HuH-7 (cell line): ENCODE data around the gene OTOA.
A peak's percentile ranks its signal among the peaks of the same experiment; 100 is the strongest.
"Not testable (repeated sequence)": the region's sequence is repeated elsewhere in the genome, so short reads cannot be mapped to it uniquely, and the experiment has no call there.

Experiments
- DNase-seq: peaks from one replicate; pipeline ENCODE4 v3.0.0; 2011; ENCODE audit warnings: low spot score

The OTOA gene

DNA sequence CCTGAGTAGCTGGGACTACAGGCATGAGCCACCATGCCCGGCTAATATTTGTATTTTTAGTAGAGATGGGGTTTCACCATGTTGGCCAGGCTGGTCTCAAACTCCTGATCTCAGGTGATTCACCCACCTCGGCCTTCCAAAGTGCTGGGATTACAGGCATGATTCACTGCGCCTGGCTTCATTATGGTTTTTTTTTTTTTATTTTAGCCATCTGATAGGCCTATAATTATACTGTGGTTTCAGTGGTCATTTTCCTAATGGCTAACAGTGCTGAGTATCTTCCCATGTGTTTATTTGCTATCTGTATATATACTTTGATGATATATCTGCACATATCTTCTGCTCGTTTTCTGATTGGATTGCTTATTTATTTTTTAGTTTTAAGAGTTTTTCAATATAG lies 10.7 kb downstream of the OTOA start:
- not testable (repeated sequence) for DNase-seq

DNA sequence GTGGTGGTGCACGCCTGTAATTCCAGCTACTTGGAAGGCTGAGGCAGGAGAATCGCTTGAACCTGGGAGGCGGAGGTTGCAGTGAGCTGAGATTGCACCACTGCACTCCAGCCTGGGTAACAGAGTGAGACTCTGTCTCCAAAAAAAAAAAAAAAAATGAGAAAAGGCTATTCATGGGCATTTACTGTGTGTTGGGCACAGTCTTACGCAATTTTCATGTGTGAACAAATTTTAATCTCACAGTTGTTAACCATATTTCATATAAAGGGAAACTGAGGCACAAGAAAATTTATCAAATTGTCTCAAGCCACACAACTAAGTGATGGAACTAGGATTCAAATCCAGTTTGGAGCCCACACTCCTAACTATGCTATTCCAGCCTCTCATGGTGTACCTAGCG lies 16.9 kb downstream of the OTOA start:
- DNase-seq = not testable (repeated sequence)

DNA sequence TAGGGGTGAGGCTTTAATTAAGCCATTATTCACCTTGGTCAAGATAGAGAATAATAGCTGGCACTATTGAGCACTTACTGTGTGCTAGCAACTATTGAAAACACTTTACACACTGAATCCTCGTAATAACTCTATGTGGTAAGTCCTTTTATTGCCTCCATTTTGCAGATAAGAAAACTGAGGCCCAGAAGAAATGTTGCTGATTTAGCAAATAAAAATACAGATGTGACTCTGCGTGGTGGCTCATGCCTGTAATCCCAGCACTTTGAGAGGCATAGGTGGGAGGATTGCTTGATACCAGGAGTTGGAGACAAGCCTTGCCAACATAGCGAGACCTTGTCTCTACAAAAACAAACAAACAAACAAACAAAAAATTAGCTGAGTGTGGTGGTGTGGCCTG lies 19.4 kb downstream of the OTOA start:
- DNase-seq = no peak

DNA sequence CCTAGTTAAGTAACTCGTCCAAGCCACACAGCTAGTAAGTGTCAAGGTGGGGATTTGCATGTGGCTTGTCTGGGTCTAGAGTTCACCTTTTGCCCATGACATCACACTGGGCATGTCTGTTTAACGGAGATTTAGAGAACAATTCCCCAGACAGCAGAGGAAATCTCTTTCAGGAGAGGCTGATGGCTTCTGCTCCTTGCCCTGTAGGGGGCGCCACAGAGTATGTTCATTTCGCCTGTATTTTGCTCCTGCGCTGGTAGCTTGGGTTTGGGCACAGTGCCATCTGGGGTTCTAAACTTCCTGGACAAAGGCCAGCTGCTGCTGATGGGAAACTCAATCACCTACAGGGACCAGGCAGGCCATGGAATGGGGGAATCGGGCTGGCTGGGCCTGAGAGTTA lies 20.4 kb downstream of the OTOA start:
- no peak for DNase-seq

DNA sequence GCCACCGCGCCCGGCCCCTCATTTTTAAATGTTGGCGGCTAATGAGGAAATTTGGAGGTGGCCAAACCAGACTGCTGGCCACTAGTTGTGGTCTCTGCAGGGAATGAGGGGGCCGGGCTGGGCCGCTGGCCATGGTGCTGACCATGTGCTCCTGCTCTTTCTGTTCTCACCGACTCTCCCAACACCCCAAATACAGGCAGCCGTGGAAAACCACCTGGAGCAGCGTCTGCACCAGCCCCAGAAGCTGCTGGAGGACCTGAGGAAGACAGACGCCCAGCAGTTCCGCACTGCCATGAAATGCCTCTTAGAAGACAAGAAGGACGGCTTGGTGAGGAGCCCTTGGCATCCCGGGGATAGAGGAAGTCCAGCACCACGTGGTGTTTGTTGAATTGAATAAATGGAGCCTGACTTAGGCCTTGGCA lies 21.3 kb downstream of the OTOA start:
- peak; percentile 31 for DNase-seq

DNA sequence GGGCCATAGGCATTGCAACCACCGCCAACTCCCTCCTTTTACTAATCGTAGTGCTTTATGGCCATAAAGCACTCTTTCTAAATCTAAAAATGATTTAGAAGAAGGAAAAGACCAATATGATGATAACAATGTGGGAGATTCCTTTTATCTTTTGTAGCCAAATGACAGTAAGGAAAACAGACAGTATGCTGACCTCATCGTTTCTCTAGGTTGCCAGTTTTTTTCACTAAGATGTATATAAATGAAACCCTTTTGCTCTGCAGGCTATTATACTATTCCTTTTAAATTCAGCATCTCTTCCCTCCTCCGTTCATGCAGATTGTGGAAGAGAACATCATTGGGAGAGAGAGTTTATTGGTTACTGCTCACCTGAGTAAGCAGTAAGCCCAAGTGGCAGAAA lies 25.3 kb downstream of the OTOA start:
- no peak for DNase-seq

DNA sequence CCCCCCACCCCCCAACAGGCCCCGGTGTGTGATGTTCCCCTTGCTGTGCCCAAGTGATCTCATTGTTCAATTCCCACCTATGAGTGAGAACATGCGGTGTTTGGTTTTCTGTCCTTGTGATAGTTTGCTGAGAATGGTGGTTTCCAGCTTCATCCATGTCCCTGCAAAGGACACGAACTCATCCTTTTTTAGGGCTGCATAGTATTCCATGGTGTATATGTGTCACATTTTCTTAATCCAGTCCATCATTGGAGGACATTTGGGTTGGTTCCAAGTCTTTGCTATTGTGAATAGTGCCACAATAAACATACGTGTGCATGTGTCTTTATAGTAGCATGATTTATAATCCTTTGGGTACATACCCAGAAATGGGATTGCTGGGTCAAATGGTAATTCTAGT lies 27.2 kb downstream of the OTOA start:
- not testable (repeated sequence) for DNase-seq

DNA sequence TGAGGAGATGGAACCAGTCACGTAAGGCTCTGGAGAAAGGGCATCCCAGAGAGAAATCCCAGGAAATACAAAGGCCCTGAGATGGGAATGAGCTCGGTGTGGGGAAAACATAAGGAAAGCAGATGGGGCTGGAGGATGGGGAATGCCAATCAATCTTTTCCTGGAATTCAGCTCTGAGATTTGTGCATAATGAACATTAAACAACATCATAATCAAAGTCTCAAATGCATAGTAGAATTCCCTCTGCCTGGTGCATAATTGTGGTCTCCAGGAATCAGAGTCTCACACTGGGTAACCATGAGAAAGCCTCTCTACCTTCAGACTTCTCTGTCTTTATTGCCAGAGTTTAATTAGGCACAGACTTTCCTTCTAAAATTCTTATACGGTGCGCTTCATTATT lies 30.8 kb downstream of the OTOA start:
- DNase-seq = no peak

DNA sequence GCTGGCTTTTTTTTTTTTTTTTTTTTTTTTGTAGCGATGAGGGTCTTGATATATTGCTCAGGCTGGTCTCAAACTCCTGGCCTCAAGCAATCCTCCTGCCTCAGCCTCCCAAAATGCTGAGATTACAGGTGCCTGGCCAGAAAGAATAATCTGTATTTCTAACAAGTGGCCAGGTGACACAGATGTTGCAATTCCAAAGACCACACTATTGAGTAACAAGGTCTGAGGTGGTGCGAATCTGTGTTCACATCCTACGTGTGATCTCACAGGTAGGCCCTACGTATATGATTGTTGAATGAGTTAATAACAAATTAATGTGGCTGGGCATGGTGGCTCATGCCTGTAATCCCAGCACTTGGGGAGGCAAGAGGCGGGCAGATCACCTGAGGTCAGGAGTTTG lies 33.3 kb downstream of the OTOA start:
- DNase-seq = no peak

DNA sequence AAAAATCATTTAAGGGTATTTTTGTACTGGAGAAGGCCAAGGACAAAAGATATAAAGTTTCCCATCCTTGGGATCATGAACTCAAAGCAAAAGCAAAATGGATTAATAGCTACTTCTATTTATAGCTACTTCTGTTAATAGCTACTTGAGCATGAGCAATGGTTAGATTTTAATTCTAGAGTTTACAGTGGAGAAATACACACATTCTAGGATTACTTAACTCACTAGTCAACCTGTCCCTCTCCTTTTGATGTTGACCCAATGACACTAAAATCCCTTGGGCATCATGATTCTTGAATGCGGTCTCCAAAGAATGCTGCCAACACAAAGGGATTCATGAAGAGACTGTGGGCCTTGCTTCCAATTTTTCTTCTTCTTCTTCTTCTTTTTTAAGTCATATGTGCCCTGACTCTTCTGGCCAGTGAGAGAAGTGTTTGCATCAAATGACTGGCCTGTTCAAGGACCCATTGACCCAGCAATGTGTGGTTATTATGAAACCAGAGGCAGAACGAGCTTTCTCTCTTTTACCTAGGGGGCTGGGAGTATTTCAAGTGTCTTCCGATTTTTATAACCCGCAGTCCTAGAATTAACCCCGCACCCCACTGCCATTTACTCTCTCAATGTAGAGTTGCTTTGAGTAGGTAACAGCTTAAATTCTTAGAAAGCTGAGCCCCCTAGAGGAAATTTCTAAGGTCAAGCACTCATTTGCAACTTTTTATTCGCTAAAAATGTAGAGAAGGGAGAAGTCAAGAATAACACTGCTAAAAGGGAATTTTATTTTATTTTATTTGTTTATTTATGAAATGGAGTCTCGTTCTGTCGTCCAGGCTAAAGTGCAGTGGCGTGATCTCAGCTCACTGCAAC lies 34.6 kb downstream of the OTOA start:
- DNase-seq = no peak

DNA sequence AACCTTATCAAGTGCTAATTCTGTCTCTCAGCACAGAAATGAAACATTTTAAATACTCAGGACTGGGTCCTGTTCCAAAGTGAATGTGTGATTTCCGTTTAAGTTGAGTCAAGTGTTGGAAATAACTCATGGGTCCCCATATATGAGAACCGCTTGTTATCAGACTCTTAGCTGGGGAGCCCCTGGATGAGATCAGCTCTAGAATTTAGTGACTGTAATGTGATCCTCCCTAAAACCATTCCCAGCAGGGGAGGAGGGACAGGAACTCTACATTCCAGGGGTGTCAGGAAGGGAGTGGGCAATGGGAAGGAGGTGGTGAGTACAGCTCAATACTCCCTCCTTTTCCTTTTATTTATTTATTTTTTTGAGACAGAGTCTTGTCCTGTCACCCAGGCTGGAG lies 37.5 kb downstream of the OTOA start:
- DNase-seq = no peak

DNA sequence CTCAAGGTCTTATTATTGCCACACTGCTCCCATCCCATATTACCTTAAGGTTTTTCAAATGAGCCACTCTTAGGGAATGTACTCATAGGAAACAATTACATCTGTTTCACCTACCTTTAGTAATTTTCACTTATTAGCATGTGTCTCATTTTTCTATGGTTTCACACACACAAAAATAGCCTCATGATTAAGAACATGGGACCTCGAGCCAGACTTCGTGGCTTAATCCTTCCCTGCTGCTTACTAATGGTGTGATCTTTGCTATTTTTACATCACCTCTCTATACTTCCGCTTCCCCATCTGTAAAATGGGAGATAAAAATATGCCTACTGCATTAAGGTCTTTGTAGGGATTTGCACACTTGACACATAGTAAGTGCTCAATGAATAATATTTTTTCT lies 38.5 kb downstream of the OTOA start:
- DNase-seq = no peak

DNA sequence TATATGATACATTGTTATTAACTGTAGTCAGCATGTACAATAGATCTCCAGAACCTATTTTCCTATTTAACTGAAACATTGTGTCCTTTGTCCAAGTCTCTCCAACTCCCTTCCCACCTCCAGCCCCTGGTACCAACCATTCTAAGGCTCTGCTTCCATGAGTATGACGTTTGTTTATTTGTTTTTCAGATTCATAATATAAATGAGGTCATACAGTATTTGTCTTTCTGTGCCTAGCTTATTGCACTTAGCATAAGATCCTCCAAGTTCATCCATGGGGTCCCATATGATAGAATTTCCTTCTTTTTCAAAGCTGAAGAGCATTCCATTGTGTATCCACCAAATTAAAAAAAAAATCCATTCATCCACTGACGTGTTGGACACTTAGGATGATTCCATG lies 39.4 kb downstream of the OTOA start:
- no peak for DNase-seq

DNA sequence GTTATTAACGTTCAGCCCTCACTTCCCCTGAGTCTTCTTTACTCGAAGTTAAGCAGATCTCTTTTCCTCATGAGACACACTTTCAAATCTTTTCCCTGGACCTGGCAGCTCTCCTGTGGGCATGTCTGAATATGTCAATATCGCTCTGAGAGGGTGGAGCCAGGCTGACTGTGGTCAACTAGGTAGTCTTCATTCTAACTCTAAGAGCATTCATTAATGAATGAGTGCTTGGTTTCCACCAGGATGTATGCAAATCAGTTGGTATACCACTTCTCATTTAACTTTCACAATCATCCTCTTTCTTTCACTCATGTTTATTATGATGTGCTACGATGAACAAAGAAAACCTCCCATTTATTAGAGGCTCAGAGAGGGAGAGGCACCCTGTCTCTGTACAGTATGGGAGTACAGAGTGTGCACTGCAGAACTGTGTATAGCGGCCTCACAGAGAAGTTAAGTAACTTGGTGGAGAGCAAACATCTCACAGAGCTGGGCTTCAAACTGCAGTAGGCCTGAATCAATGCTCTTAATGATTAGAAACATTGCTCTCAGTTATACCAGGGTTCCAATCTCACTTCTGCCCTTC lies 39.9 kb downstream of the OTOA start:
- DNase-seq = no peak

DNA sequence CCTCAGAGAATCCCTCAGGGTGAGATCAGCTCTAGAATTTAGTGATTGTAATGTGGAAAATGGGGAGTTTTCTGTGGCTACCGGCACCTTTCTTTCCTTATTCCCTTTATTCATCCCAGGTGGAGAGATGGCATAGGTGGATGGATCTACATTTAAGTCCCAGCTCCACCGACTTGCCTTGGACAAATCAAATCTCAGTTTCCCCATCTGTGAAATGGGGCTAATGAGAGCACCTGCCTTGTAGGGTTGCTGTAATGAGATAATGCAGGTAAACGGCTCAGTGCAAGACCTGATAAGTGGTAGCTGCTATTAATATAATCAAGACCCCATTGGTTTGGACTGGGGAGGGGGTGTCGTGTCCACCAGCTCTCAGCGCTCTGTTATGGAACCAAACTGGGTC lies 40.5 kb downstream of the OTOA start:
- no peak for DNase-seq

DNA sequence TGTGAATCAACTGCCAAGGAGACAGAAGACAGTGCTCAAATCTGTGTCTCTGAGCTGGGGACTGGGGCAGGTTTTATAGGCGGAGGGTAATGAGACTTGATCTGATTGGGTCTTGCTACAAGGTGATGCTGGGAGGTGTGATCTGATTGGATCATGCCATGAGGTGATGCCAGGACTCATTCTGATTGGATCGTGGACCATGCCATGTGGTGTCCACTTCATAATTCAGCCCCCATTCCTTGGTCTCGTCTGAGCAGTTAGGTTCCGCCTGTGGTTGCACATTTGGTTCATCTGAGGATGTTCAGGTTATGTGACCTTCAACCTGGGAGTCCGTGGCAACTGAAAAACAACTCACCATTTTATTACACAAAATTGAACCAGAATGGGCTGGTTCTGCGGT lies 41.0 kb downstream of the OTOA start:
- DNase-seq = no peak

DNA sequence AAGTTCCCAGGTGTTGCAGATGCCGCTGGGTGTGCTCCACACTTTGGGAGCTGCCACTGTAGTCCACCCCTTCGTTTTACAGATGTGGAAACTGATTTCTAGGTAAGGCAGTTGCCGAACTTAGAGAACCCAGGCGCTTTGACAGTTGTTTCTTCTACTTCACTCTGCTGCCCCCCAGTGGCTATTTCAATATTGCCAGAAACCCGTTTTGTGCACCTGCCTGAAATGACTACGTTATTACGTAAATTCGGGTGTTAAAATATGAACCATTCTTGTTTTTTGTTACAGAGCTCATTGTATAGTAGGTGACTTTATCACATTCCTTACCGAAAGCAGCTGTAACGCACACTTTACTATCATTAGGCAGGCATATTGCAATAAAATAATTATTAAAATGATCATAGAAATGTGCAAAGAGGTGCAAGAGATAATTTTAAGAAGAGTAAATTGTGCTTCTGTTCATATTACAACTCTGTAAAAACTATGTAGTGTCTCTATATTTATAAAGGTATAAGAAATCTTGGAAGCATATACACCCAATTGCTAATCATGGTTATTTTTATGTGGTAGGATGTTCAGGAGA lies 44.9 kb downstream of the OTOA start:
- DNase-seq = peak; percentile 61

DNA sequence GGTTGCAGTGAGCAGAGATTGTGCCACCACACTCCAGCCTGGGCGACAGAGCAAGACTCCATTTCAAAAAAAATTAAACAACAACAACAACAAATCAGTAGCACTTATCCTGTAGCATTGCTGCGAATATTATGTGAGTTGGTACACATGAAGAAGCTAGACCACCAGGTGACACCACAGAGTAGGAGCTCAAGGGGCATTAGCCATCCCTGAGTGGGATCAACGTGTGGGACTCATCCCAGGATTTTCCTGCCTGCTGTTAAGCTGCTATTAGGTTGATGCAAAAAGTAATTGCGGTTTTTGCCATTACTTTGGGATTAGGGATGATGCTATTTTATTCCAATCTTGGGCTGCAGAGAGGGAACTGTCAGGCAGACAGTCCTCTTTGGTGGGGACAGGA lies 47.2 kb downstream of the OTOA start:
- no peak for DNase-seq

DNA sequence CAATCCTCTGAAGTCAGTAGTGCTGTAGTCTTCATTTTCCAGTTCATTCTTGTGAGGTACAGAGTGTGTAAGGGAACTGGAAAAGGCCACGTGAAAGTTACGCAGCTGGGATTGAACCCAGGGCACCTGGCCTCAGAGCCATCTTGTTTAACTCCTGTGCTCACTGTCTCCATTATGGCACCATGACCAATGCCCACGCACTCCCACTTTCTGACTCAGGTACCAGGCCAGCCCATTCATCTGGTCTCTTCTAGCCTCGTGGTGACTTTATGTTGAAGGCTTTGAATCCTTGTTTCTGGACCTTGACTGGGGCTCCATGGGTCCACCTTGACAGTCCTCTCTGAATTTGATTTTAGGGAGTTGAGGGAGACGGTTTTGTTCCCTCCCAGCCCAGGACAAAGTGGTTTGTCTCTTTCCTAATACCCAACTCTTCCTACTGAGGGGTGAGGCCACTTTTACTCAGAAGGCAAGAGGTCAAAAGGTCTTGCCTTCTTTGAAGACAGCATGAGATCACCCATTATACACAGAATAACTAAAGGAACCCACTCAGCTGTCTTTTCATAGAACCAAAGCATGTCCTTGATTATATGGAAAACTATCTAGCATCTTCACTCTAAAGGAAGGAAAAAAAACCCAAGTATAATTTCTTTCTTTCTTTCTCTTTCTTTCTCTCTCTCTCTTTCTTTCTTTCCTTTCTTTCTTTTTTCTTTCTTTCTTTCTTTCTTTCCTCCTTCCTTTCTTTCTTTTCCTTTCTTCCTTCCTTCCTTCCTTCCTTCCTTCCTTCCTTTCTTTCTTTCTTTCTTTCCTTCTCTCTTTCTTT lies 50.0 kb downstream of the OTOA start:
- DNase-seq = no peak

DNA sequence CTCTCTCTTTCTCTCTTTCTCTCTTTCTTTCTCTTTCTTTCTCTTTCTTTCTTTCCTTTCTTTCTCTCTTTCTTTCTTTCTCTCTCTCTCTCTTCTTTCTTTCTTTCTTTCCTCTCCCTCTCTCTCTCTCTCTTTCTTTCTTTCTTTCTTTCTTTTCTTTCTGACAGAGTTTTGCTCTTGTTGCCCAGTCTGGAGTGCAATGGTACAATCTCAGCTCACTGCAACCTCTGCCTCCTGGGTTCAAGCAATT lies 50.5 kb downstream of the OTOA start:
- not testable (repeated sequence) for DNase-seq

DNA sequence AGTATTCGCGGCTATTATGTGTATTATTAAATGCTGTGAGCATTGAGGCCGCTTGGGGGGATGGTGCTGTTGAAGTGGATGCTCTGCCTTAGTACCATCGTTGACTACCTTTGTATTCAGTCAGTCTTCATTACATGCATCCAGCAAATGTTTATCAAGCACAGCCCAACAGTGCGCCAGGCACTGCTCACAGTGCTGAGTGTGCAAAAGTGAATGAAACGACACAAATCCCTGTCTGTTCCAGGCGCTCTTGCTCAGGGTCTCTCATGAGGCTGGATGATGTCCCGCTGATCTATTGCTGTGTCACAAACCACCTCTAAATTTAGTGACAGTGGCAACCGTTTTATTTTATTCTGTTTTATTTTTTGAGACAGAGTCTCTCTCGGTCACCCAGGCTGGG lies 53.8 kb downstream of the OTOA start:
- no peak for DNase-seq

DNA sequence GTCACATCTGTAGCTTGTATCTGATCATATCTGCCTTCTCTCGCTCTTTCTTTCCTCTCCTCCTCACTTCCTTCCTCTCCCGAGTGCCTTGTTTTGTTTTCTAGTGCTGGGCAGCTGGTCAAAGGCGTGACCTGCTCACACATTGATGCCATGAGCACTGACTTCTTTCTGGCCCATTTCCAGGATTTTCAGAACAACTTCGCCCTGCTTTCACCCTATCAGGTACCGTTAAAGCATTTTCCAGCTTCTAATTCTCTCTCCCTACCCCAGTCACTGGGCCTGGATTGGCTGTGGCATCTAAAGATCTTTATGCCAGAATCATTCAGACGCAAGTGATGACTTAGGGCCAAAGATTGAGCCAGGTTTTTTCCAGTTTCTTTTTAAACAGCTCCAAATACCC lies 55.5 kb downstream of the OTOA start:
- no peak for DNase-seq

DNA sequence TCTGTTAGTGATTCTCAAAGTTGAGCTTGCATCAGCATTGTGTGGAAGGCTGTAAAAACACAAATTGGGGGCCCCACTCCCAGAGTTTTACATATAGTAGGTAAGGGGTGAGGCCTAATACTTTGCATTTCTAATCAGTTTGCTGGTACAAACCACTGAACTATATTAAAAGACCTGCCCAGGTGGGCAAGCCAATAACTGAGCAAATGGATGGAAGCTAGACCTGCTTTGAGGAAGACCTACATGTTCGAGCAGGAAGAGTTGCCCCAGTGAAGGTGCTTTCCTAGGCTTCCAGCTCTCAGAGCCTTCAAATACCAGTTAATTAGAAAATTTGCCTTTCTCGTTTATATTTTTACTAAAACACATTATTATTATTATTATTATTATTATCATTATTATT lies 56.8 kb downstream of the OTOA start:
- no peak for DNase-seq
